Peyer's patch (tissue), 4 donors: ENCODE data around the gene CIAO2A. TPM values are rescaled to one million over a fixed set of nuclear protein-coding genes. Genes with fewer than 3 reads are reported as not detected.
"Not testable (repeated sequence)": the region's sequence is repeated elsewhere in the genome, so short reads cannot be mapped to it uniquely, and the experiment has no call there.

Experiments used
- DNase-seq, 3 donors: peaks; one replicate each; pipeline ENCODE4 v3.0.0-alpha.2; 2017 to 2019
- H3K27ac ChIP-seq, 4 donors: fragments of 200-600 bp; sonication (generic); one replicate each; pipeline ENCODE4 v1.5.1; 2016 to 2019
- H3K27me3 ChIP-seq, 2 donors: fragments of 200-600 bp; sonication (generic); one replicate each; pipeline ENCODE4 v1.5.1; 2019
- H3K36me3 ChIP-seq, 3 donors: fragments of 200-600 bp; sonication (generic); one replicate each; pipeline ENCODE4 v1.5.1; 2016 to 2019
- H3K4me1 ChIP-seq, 4 donors: fragments of 200-600 bp; sonication (generic); one replicate each; pipeline ENCODE4 v1.5.1; 2016 to 2019
- H3K4me3 ChIP-seq, 4 donors: fragments of 200-600 bp; sonication (generic); 1 replicate in 3 of 4; 2 replicates in 1 of 4; pipeline ENCODE4 v1.5.1; 2016 to 2019; ENCODE audit warnings: mild to moderate bottlenecking in 1 of 4
- H3K9me3 ChIP-seq, 4 donors: fragments of 200-600 bp; sonication (generic); one replicate each; pipeline ENCODE4 v1.5.1; 2016 to 2019; ENCODE audit warnings: mild to moderate bottlenecking in 1 of 4
- CTCF ChIP-seq, 6 experiments: fragments of 450-650 bp in 4 of 6; fragments of 200-600 bp in 2 of 6; sonication (generic) in 1 of 6; IDR thresholded peaks; one replicate each; pipeline ENCODE4 v1.5.1; 2017 to 2019; ENCODE audit warnings: antibody characterized with exemption in 6 of 6, mild to moderate bottlenecking in 3 of 6, moderate library complexity in 1 of 6
- POLR2A ChIP-seq, 2 donors: fragments of 450-650 bp; IDR thresholded peaks; one replicate each; pipeline ENCODE4 v1.5.1; 2017; ENCODE audit warnings: antibody characterized with exemption in 2 of 2, mild to moderate bottlenecking in 2 of 2, moderate library complexity in 2 of 2
- total RNA-seq, 4 donors: library from RNA; depleted of rRNA; stranded (reverse); fragments of >200 nt; gene quantifications; one replicate each; pipeline ENCODE4 v1.1.0, GENCODE V29; 2016

CIAO2A gene
- total RNA-seq, 4 donors from 2014 or later, result 56.3 to 137 (median 78.0) TPM

DNA sequence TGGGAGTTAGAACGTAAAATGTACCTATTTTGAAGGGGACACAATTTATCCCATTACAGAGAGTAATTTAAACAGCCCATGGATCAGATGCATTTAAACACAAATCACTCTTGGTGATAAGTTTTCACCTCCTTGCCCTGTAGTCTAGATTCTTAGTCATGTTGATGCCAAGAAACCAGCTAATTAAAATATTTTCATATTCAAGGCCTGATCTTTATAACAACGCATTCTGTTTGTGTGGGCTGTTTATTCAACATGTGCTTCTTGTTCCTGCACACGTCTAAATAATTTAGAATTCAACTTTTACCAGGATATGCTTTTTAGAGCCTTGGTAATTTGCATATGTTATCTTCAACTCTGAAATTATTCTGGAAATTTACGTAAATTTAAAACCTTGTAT is 28.0 kb upstream of the CIAO2A start:
- Histone ChIP-seq H3K4me3 (no peak overlapping the region), H3K9me3 (no peaks in the 10 kb centered on the region), H3K36me3 (peaks cover 0 to 95% (median 0%) of the 10 kb centered on the region in 3 donors), H3K4me1 (no peaks in the 10 kb centered on the region), H3K27ac (no peak overlapping the region), H3K27me3 (no peaks in the 10 kb centered on the region)
- DNase-seq, result no peak
- no peak for TF ChIP-seq CTCF (IDR thresholded peaks at IDR 0.05)
- no peak for TF ChIP-seq POLR2A (IDR thresholded peaks at IDR 0.05)

DNA sequence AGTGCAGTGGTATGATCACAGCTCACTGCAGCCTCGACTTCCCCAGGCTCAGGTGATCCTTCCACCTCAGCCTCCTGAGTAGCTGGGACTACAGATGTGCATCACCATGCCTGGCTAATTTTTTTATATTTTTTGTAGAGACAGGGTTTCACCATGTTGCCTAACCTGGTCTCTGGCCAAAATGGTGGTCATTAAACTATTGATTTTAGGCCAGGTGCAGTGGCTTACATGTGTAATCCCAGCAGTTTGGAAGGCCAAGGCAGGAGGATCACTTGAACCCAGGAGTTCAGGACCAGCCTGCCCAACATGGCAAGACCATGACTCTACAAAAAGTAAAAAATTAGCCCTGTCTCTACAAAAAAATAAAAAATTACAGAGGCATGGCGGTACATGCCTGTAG is 26.7 kb upstream of the CIAO2A start:
- H3K27me3 ChIP-seq, H3K27ac ChIP-seq, H3K4me1 ChIP-seq, H3K4me3 ChIP-seq, H3K9me3 ChIP-seq, DNase-seq: not testable (repeated sequence)
- peaks cover 0 to 96% (median 0%) of the 10 kb centered on the region in 3 donors for H3K36me3 ChIP-seq

DNA sequence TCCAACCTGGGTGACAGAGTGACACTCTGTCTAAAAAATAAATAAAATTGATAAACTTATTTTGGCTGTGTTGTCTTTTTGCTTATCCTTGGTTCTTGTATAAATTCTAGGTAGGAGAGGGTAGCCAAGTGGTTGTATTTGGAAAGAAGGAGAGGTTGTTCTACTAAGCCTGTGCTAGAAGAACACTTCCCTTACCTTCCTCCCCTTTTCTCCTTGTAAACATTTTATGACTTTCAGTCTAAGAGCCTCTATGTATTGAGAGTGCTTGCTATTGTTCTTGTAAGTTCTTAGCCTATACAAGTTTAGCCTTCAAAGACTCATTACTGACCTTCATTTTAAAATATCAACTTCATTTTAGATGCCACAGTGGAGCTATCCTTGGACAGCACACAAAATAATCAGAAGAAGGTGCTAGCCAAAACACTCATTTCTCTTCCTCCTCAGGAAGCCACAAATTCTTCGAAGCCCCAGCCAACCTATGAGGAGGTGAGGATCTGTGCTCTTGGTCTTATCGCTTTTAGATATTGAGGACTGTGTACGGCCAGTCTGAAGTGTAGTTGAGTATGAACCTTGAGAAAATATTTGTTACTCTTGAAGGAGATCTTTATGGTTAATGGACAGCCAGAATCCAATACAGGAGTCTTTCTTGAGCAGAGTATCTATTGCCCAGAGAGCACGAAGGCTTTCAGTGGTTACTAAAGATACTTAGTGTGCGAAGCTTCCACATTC is 24.3 kb upstream of the CIAO2A start:
- no peak for TF ChIP-seq POLR2A (IDR thresholded peaks at IDR 0.05)
- TF ChIP-seq CTCF (IDR thresholded peaks at IDR 0.05), result no peak
- no peaks in the 10 kb centered on the region for H3K27me3 ChIP-seq
- DNase-seq, result no peak
- no peak overlapping the region for H3K27ac ChIP-seq
- peaks cover 0 to 96% (median 0%) of the 10 kb centered on the region in 3 donors for H3K36me3 ChIP-seq
- H3K4me1 ChIP-seq, result no peaks in the 10 kb centered on the region
- H3K4me3 ChIP-seq, result no peak overlapping the region
- H3K9me3 ChIP-seq, result no peaks in the 10 kb centered on the region

DNA sequence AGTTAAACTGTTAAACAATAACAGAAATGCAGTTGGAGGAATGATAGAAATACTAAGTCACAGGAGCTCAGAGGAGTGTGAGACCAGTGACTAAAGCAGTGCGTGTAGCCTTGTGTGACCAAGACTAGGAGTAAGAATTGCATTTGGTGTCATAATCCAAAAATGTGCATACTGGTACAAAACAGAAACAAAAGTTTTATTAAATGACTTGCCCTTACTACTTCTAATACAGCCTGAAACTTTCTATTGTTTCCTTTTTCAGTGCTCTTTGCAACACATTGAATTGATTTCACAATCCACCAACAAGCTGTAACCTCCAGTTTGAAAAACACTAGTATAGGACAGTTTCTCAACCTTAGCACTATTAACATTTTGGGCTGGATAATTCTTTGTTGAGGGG is 19.3 kb upstream of the CIAO2A start:
- no peak for DNase-seq
- Histone ChIP-seq H3K9me3 (no peaks in the 10 kb centered on the region), H3K27ac (no peak overlapping the region), H3K4me1 (peaks cover 0 to 10% (median 0%) of the 10 kb centered on the region in 4 donors), H3K36me3 (peaks cover 0 to 56% (median 0%) of the 10 kb centered on the region in 3 donors), H3K4me3 (no peak overlapping the region), H3K27me3 (no peaks in the 10 kb centered on the region)
- no peak for TF ChIP-seq CTCF (IDR thresholded peaks at IDR 0.05)
- no peak for TF ChIP-seq POLR2A (IDR thresholded peaks at IDR 0.05)

DNA sequence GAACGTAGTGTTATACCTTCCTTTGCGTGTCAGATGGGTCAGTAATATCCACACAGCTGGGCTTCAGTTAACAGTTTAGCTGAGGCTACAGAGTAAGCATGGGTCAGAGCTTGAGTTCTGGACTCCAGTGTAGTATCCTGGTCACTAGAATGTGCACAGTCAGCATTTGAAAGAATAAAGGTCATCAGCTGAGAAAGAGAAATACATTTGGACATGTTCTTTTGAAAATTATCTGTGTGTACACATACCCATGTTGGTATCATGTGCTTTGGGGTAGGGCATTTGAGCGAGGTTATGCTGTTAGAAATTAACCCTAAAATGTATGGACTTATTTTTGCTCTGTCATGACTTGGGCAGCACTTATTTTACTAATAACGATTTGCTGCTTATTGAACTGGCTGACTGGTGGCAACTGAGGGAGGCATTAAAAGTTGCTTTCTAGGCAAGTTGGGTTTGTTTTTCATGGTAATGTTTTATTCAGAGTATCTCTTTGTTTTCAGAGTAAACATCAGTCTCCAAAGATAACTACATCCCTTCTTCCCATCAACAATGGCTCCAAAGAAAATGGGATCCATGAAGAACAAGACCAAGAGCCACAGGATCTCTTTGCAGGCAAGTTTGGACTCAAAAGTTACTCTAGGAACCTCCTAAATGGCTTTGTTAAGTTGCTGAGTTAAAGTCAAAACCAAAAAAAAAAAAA is 18.6 kb upstream of the CIAO2A start:
- Histone ChIP-seq H3K36me3 (peaks cover 0 to 49% (median 0%) of the 10 kb centered on the region in 3 donors), H3K27me3 (no peaks in the 10 kb centered on the region), H3K9me3 (no peaks in the 10 kb centered on the region), H3K27ac (no peak overlapping the region), H3K4me3 (no peak overlapping the region), H3K4me1 (peaks cover 0 to 10% (median 0%) of the 10 kb centered on the region in 4 donors)
- no peak for DNase-seq
- TF ChIP-seq CTCF (IDR thresholded peaks at IDR 0.05), result no peak
- no peak for TF ChIP-seq POLR2A (IDR thresholded peaks at IDR 0.05)

GRCh38 chr15:64111679-64112050 is 18.0 kb upstream of the CIAO2A start:
- Histone ChIP-seq H3K27ac (no peak overlapping the region), H3K4me3 (no peak overlapping the region), H3K27me3 (no peaks in the 10 kb centered on the region), H3K9me3 (no peaks in the 10 kb centered on the region), H3K4me1 (peaks cover 0 to 10% (median 0%) of the 10 kb centered on the region in 4 donors), H3K36me3 (peaks cover 0 to 43% (median 0%) of the 10 kb centered on the region in 3 donors)
- TF ChIP-seq POLR2A (IDR thresholded peaks at IDR 0.05), result no peak
- TF ChIP-seq CTCF (IDR thresholded peaks at IDR 0.05), result no peak
- DNase-seq, result no peak
